ENCODE results near the gene QTRT2. TPM values are rescaled to one million over a fixed set of nuclear protein-coding genes. Genes with fewer than 3 reads are reported as not detected.

Gene QTRT2
- total RNA-seq, 4 donors from 2014 or later = 7.2 to 18.3 (median 14.7) TPM

GRCh38 chr3:114043205-114043604 lies 13.3 kb upstream of the QTRT2 start:
- no peaks in the 10 kb centered on the region for H3K9me3 ChIP-seq
- no peak overlapping the region for H3K27ac ChIP-seq
- no peak for DNase-seq
- no peak for TF ChIP-seq EP300 (IDR thresholded peaks at IDR 0.05; ENCODE audit: low read depth)
- in situ Hi-C loops (cut with MboI; ENCODE audit: low pct_ligation_motif_present in 1 of 4, low pct_unique_long_range_greater_than_20kb in 1 of 4, low sequenced_read_pairs in 3 of 4) = no loop called here
- no peak overlapping the region for H3K4me3 ChIP-seq
- no peaks in the 10 kb centered on the region for H3K36me3 ChIP-seq
- no peaks in the 10 kb centered on the region for H3K27me3 ChIP-seq
- no peaks in the 10 kb centered on the region for H3K4me1 ChIP-seq
- intact Hi-C loops (cut with DNase I; ENCODE audit: low total_unique reads) = no loop called here

- no peaks in the 10 kb centered on the region for H3K9me3 ChIP-seq
- DNase-seq = no peak
- H3K27ac ChIP-seq = no peak overlapping the region
- H3K4me1 ChIP-seq = peaks cover 0 to 9% (median 4%) of the 10 kb centered on the region in 4 donors
- H3K4me3 ChIP-seq = no peak overlapping the region
- intact Hi-C loops (cut with DNase I; ENCODE audit: low total_unique reads) = no loop called here
- no peak for TF ChIP-seq EP300 (IDR thresholded peaks at IDR 0.05; ENCODE audit: low read depth)
- TF ChIP-seq CTCF (IDR thresholded peaks at IDR 0.05) = no peak
- TF ChIP-seq POLR2A (IDR thresholded peaks at IDR 0.05) = no peak
- no peak for TF ChIP-seq POLR2AphosphoS5 (IDR thresholded peaks at IDR 0.05)
- no peaks in the 10 kb centered on the region for H3K36me3 ChIP-seq
- no peaks in the 10 kb centered on the region for H3K27me3 ChIP-seq
- WGBS, 2 donors (ENCODE audit: low coverage in 1 of 2) = 87 to 100% methylated on average over 1 to 2 of the region's 2 CpGs
- in situ Hi-C loops (cut with MboI; ENCODE audit: low pct_ligation_motif_present in 1 of 4, low pct_unique_long_range_greater_than_20kb in 1 of 4, low sequenced_read_pairs in 3 of 4) = loop anchor here in 1 of 4 donors (25.0 kb wide), 1 partner anchor 315 kb away; the partner anchor contains the start of genes ATP6V1A and NAA50
Observed at GRCh38 chr3:114052216-114052615, 4.3 kb upstream of the QTRT2 start.

DNA sequence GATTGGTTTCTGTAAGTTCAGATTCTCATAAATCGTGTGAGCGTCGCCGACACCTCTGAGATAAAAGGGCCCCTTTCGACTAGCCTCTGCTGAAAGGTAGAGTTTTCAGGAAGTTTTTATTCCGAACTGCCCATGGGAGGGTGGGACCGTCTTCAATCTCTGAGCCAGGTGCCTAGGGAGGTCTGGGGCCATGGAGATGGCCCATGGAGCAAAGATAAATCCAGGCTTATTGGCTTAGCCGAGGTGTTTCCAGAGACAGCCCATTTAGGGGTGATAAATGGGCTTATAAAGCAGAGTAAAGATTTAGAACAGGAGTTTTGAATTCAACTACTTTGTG lies 442 bp downstream of the QTRT2 start:
- Histone ChIP-seq H3K36me3 (no peaks in the 10 kb centered on the region), H3K4me1 (peaks cover 6 to 26% (median 13%) of the 10 kb centered on the region in 4 donors), H3K27me3 (no peaks in the 10 kb centered on the region), H3K27ac (peak overlapping the region; percentile 76 to 90 (median 87)), H3K9me3 (no peaks in the 10 kb centered on the region), H3K4me3 (peak overlapping the region; percentile 50 to 72 (median 60))
- no peak for DNase-seq
- WGBS, 2 donors (ENCODE audit: low coverage in 1 of 2) = 0% methylated on average over 3 to 8 of the region's 8 CpGs
- no peak for TF ChIP-seq POLR2A (IDR thresholded peaks at IDR 0.05)
- no peak for TF ChIP-seq CTCF (IDR thresholded peaks at IDR 0.05)
- TF ChIP-seq EP300 (IDR thresholded peaks at IDR 0.05; ENCODE audit: low read depth) = no peak
- no peak for TF ChIP-seq POLR2AphosphoS5 (IDR thresholded peaks at IDR 0.05)
- intact Hi-C loops (cut with DNase I; ENCODE audit: low total_unique reads) = no loop called here
- in situ Hi-C loops (cut with MboI; ENCODE audit: low pct_ligation_motif_present in 1 of 4, low pct_unique_long_range_greater_than_20kb in 1 of 4, low sequenced_read_pairs in 3 of 4) = loop anchor here in 1 of 4 donors (25.0 kb wide), 1 partner anchor 320 kb away; the partner anchor contains the start of genes ATP6V1A and NAA50

GRCh38 chr3:114058646-114059045 lies 2.1 kb downstream of the QTRT2 start:
- intact Hi-C loops (cut with DNase I; ENCODE audit: low total_unique reads) = no loop called here
- Histone ChIP-seq H3K27me3 (no peaks in the 10 kb centered on the region), H3K27ac (no peak overlapping the region), H3K36me3 (no peaks in the 10 kb centered on the region), H3K9me3 (no peaks in the 10 kb centered on the region), H3K4me1 (peaks cover 6 to 26% (median 13%) of the 10 kb centered on the region in 4 donors), H3K4me3 (no peak overlapping the region)
- 94 to 95% methylated on average over 7 to 8 of the region's 8 CpGs for WGBS, 2 donors (ENCODE audit: low coverage in 1 of 2)
- no peak for DNase-seq
- in situ Hi-C loops (cut with MboI; ENCODE audit: low pct_ligation_motif_present in 1 of 4, low pct_unique_long_range_greater_than_20kb in 1 of 4, low sequenced_read_pairs in 3 of 4) = loop anchor here in 1 of 4 donors (25.0 kb wide), 1 partner anchor 321 kb away; the partner anchor contains the start of genes ATP6V1A and NAA50
- TF ChIP-seq EP300 (IDR thresholded peaks at IDR 0.05; ENCODE audit: low read depth) (no peak), POLR2A (IDR thresholded peaks at IDR 0.05) (no peak), POLR2AphosphoS5 (IDR thresholded peaks at IDR 0.05) (no peak), CTCF (IDR thresholded peaks at IDR 0.05) (no peak)
